GM19463 (cell line): ENCODE results near the gene CP.
A peak's percentile ranks its signal among the peaks of the same experiment; 100 is the strongest.
"Not testable (repeated sequence)": the region's sequence is repeated elsewhere in the genome, so short reads cannot be mapped to it uniquely, and the experiment has no call there.

Source experiments
- ATAC-seq: cut with Tn5 transposase; IDR thresholded peaks from one replicate; pipeline ENCODE4 v1.9.1; 2021; ENCODE audit warnings: mild to moderate bottlenecking, moderate library complexity; ENCODE audit not compliant: unreplicated experiment

The CP gene

DNA sequence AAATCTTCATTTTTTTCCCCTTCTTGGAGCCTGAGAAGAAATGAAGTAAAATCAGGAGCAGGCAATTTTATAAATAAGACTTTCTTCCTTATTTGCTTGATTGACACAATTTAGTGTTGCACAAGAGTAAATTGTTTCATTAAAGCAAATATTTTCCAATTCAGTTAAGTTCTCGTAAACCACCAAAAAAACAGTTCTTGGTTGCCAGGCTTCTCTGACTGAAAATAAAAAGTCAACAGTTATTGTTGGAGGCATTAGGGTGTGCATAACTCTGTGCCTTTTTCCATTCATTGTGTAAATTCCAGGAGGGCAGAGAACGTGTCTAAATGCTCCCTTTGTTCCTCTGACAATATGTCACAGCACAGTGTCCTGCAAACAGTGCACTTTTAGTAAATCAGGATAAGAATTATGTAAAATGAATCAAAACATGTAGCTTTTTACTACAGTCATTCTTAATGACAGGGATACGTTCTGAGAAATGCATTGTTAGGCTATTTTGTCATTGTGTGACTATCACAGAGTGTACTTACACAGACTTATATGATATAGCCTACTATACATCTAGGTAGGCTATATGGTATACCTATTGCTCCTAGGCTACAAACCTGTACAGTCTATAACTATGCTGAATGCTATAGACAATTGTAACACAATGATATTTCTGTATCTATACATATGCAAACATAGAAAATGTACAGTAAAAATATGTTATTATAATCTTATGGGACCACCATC lies at the start of gene CP:
CP (minus strand) TSS at position 47 of the 735 bp plus-strand sequence; CDS start at position 10, 37 bp downstream.
- no peak for ATAC-seq

GRCh38 chr3:149270180-149270579 lies 48.6 kb upstream of the CP start:
- ATAC-seq = no peak

DNA sequence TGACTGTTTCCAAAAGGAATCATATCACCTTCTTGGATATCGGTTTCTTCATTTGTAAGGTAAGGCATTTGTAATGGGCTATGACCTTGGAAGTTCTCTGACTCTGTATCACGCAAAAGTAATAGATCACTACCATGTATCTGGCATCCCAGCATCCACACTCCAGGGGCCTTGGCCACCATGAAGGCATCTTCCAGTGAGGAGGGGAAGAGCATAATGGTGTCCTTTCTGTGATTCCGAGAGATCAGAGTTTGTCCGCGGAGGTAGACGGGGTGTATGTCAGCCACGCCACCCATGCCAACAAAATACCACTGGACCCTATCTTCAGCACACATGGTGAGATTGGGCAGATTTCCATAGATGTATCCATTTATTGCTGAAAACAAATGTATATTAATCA lies 48.1 kb upstream of the CP start:
- no peak for ATAC-seq

- no peak for ATAC-seq
Observed at GRCh38 chr3:149267565-149267964, 45.9 kb upstream of the CP start.

DNA sequence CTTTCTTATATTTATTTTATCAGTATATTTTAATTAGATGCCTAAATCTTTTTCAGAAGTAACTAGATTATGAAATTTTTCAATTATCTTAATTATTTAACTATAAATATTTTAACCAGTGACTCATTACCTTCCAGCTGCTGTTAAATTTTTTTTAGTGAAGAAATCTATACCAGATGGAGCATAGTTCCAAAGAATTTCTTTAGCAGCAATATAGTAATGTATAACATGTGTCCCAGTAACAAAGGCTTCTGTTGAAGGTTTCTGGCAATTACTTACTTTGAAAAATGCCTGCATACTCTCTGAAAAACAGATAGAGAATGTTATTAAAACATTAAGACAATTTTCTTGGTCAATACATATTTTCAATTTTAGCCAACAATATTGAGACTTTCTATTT lies 45.1 kb upstream of the CP start:
- no peak for ATAC-seq

DNA sequence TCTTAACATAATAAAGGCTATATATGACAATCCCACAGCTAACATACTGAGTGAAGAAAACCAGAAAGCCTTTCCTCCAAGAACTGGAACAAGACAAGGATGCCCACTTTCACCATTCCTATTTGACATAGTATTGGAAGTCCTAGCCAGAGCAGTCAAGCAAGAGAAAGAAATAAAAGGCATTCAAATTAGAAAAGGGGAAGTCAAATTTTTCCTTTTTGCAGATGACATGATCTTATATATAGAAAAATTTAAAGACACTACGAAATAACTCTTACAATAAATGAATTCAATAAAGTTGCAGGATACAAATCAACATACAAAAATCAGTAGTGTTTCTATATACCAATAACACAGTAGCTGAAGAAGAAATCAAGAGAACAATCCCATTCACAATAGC lies 42.2 kb upstream of the CP start:
- no peak for ATAC-seq

DNA sequence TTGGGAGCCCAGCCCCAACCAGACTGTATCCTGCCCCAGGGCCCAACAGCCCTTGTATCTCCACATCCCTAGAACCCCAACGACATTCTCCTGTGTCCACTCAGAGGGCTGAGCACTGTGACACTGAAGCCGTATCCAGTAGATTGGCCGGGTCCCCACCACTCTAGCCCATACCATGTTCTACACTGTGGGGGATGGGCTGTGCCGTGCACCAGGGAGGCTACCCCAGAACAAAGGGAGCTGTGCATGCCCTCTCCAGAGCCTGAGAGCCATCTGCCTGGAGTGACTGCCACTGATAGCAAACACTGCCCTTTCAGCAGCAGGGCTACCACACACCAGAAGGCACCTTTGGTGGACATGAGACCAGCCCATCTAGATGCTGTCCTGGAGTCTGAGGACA lies 37.1 kb upstream of the CP start:
- no peak for ATAC-seq

DNA sequence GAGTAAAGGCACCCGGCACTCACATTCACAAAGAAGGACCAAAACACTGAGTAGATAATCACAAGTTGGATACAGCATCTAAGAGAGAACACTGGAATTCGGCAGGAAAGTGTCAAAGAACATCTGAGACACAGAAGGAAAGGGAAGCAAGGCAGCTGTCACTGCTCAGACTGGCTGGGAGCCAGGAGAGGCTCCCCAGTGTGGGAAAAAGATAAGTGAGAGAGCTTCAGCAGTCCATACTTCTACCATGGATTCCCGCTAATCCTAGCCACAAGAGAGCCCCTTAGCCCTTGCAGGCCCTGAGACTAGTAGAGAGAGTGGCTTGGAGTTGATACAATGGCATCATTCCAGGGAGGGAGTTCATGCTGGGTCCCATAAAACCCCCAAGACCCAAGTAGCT lies 36.7 kb upstream of the CP start:
- ATAC-seq = no peak

GRCh38 chr3:149252272-149252671 lies 30.6 kb upstream of the CP start:
- ATAC-seq = no peak

DNA sequence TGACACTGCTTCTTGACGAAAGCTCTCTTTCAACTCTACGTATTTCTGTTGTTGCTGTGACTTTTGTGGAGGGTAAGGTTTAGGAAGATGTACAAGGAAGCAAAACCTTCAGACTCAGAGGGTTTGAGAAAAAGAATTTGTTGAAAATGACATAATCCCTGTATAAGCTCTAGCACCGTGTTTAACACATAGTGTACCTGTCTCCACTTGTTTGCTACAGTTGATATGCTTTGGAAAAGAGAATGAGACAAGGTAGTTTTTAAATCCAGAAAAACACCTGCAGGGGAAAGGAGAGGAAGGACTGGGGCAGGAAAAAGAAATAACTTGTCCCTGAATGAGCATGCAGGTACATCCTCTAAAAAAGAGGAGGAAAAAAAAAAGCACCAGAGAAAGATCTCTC lies 29.6 kb upstream of the CP start:
- no peak for ATAC-seq

GRCh38 chr3:149247929-149248691 lies 26.5 kb upstream of the CP start:
- ATAC-seq = peak; percentile 53

GRCh38 chr3:149247008-149247710 lies 25.5 kb upstream of the CP start:
- ATAC-seq = no peak

DNA sequence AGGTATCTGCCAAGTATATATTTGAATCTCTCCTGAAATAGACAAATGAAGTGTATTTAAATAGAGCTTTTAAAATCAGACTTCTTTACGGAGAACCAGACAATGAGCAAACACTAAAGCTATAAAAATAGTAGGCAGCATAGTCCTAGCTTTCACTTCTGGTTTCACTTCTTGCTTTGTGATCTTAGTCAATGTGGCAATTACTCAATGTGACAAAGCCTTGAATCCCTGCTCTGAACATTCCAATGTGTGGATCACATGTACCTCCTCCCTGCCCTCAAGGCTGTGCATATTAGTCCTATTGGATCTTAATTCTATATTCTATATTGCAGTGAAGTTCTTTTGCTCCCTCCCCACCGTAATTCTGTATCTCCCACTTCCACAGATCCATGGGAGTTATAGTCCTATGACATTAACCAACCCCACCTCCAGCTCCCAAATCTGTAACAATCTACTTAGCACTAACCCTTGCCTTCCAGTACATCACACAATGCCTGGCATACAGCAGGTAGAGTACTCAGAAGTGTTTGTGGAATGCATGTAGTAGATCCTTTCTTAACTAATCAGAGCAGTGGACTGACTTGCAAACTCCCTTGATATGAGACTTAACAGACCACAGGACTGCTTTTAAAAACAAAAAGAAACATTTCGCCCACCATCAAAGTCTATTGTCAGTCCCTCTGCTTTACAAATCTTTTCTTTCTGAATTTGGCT lies 24.3 kb upstream of the CP start:
- peak; percentile 68 for ATAC-seq

GRCh38 chr3:149243540-149243939 lies 21.9 kb upstream of the CP start:
- ATAC-seq = peak; percentile 31

DNA sequence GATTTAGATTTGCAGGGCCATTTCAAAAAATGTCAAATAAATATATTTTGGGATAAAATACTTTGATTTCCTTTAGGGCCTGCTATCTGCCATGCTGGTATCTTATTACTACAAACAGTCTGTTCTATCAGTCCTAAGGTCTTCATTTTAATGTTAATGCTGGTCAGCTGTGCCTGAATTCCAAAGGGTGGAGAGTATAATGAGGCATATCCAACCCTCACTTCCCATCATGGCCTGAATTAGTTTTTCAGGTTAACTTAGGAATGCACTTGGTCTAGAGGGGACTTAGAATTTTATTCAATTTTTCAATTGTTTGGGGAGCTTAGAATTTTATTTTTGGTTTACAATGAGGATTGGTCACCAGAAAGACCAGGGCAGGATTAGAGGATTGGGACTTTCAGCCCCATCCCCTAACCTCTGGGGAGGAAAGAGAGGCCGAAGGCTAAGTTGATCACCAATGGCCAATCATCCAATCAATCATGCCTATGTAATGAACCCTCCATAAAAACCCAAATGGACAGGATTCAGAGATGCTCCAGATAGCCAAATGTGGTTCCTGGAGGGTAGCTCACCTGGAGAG lies 17.8 kb upstream of the CP start:
- ATAC-seq = no peak

- ATAC-seq = not testable (repeated sequence)
Observed at GRCh38 chr3:149238268-149238667, 16.6 kb upstream of the CP start.

GRCh38 chr3:149235599-149236424 lies 14.2 kb upstream of the CP start:
- ATAC-seq = no peak

DNA sequence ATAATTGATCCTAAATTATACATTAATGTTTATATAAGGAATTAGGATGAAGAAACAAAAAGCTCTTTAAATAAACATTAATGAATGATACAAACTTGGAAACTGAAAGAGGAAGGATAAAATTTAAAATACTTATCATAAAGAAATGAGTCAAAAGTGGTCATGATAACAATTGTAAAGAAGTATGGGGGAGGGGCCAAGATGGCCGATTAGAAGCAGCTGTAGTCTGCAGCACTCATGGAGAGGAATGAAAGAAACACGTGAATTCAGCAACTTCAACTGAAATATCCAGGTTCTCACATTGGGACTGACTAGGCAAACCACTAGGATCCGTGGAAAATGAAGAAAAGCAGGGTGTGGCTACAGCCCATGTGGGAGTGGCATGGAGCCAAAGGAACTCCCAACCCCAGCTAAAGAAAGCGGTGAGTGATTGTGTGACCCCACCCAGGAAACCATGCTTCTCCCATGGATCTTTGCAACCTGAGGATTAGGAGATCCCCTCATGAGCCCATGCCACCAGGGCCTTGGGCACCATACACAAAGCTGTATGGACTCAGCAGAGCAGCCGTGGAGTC lies 13.1 kb upstream of the CP start:
- no peak for ATAC-seq

GRCh38 chr3:149233323-149233722 lies 11.7 kb upstream of the CP start:
- no peak for ATAC-seq

GRCh38 chr3:149231871-149232270 lies 10.2 kb upstream of the CP start:
- ATAC-seq = no peak
